GM15510 (cell line): ENCODE data around the gene BEX2.

Source experiments
- POLR2A ChIP-seq: IDR thresholded peaks from 3 replicates; pipeline ENCODE4 v1.6.1; 2011; ENCODE audit warnings: borderline replicate concordance; ENCODE audit not compliant: insufficient read length; ENCODE audit errors: extremely low read depth

Gene BEX2

DNA sequence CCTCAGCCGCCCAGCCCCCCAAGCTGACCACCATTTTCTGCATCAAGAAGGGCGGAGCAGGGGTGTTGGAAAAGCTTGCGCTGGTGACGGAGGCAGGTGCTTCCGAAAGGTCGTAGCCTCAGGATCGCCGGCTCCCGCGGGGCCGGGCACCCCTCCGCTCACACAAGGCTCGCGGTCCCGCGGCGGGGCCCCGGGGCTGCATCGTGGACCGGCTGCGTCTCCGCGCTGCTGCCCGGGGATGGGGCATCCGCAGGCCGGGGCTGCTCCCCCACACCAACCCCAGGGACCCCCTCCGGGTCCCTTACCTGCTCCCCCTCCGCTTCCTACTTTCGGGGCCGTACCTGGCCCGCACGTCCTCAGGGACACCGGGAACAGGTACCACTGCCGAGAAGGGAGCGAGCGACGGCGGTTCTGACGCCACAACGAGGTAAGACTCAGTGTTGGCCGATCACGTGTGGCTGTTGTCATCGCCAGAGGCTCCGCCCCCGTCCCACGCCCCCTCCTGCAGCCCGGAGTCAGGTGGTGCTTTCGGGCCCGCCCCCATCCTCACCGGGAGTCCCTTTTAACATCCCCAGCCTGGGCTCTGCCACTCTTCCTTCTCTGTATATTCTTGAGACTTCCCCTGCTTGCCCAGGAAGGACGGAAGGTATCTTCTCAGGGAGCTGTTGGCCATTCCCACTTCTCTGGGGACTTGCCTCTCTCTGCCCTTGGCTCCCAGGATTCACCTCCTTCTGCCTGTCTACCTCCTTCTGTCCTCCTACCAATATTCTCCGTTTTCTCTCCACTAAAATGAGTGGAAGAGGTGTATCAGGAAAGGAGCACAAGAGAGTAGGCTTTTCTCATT is at the start of gene BEX2:
Gene BEX2, minus strand, starts transcription at position 436 of the 844 bp plus-strand sequence. CDS start 1,014 bp downstream, outside the sequence.
- TF ChIP-seq POLR2A, result peak; percentile 40

DNA sequence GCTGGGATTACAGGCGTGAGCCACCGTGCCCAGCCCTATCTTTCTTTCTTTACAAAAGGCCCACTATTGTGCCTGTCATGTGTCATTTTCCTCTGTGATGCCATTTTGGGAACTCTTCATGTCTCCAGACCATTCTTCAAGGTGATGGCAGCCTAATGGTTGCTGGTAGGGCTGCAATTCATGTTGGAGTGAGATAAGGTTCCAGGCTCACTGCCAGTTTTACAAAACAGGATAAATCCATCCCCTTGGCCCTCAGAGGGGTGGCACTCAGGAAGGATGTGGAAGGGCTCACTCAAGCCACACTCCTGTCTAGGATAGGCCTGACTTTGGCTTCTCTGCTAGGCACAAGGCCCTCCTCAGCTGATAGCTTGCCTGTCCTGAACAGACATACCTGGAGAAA is 49.3 kb upstream of the BEX2 start:
- TF ChIP-seq POLR2A, result no peak

DNA sequence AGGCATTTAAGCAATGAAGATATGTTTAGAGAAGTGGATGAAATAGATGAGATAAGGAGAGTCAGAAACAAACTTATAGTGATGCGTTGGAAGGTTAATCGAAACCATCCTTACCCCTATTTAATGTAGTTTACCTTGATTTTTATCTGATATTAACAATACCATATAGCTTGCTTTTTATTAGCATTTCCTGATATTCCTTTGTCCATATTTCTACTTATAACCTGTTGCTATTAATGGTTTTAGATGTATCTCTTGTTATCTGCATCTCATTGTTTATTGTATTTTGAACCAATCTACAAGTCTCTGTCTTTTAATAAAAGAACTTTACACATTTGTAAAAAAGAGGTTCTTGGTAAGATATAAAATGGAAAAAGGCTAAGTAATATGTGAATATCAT is 47.1 kb upstream of the BEX2 start:
- no peak for TF ChIP-seq POLR2A

GRCh38 chrX:103356858-103357257 is 46.1 kb upstream of the BEX2 start:
- TF ChIP-seq POLR2A, result no peak

GRCh38 chrX:103356130-103356798 is 45.5 kb upstream of the BEX2 start, which contains the start of gene TCEAL9:
Gene TCEAL9 (plus strand): TSS chrX:103356506. CDS start chrX:103357685, 1,179 bp downstream.
- TF ChIP-seq POLR2A, result no peak

DNA sequence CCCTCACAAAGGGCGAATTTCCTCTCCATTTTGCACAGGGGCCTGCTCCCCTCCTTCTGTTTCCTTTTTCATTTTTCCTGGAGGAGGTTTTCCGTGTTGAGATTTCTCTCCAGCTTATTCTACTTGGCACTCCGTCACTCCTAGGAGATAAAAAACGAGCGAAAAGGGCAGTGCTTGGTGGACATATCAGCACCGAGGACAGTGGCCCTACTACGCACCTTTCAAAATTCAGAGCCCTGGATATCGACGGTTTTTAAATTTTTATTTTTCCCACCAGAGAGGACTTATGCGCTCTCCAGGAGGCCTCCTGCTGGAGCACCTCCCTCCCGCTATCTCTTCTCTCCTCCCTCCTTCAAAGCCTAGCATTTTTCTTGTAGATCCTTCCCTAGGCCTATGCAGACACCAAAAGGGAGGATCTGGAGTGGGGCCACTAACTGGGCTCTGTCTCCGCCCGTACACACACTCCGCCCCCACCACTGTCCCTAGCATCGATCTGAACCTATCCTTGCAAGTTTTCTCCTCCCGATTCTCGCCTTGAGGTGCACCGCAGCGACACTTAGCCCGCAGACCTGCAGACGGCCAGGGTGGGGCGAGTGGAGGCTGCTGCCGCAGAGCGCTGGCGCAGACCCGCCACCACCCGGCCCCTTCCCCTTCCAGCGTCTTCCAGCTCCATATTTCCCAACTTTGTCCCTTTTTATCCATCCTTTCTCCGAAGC is 37.0 kb upstream of the BEX2 start:
- TF ChIP-seq POLR2A, result no peak

DNA sequence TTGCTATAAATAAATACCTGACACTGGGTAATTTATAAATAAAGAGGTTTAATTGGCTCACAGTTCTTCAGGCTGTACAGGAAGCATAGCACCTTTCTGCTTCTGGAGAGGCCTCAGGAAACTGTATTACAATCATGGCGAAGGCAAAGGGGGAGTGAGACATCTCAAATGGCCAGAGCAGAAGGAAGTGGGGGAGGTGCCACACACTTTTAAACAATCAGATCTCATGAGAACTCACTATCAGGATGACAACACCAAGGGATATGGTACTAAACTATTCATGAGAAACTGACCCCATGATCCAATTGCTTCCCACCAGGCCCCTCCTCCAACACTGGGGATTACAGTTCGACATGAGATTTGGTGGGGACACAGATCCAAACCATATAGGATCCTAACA is 33.8 kb upstream of the BEX2 start:
- TF ChIP-seq POLR2A, result no peak

DNA sequence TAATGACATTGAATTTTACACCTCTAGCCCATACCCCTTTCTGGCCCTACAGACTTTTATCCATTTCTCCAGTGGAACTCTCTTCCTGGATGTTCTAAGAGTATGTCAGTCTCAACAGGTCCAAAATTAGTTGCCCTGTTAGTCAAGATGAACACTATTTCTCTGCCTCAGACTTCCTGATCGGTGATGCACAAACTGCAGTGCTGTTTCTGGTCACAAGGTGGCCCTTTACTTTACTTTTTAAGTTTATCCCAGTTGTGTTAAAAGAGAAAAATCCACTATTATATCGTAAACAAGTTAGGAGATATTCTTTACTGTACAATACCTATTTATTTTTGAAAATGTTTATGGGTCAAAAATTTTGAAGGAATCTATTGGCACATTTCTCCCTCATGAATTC is 32.3 kb upstream of the BEX2 start:
- TF ChIP-seq POLR2A, result no peak

GRCh38 chrX:103338663-103339062 is 27.9 kb upstream of the BEX2 start:
- no peak for TF ChIP-seq POLR2A

DNA sequence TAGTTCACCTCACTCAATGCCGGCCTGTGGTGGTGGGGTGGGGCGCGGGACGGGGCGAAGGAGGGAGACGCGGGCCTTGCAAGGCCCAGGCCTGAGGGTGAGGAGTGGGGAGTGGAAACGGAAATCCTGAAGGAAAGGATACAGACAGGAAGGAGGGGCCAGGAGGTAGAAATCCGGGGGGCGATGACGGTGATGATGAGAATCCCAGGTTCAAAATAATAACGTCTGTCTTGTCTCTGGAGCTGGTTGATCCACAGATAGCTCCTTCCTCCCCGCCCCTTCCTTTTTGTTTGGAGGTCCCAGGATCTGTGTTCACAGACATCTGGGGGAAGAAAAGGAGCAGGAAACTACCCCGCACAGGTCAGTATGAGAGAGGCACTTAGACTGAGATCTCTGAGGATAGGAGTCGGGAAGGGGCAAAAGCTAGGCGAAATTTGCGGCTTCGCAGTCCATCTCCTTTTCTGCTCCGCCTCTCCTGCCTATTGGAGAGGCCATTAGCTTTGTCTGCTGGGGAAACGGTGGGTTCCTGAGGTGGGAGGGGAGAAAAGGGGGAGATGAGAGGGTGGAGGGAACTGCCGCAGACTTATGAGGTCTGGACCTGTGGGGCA is 20.0 kb upstream of the BEX2 start:
- no peak for TF ChIP-seq POLR2A

DNA sequence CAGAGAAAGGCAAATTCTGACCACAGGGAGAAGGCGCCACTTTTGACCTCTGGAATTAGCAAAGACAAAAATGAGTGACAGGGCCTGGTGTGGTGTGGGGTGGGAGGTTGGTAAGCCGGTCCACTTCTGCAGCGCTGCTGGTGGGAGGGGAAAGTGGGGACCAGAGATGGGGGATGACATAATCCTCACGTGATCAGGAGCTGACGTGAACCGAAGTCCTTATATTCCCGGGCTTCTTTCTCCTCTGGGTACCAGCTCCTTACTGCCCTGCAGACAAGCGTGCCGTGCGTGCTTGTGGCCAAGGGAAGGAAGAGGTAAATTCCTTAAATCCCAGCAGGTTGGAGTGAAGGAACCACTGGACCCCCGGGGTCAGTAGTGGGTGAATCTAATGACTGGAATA is 19.2 kb upstream of the BEX2 start, which contains the start of gene TCEAL7:
Gene TCEAL7, plus strand, starts transcription at position 249 of the 400 bp plus-strand sequence. CDS start 1,165 bp downstream, outside the sequence.
- TF ChIP-seq POLR2A, result no peak

DNA sequence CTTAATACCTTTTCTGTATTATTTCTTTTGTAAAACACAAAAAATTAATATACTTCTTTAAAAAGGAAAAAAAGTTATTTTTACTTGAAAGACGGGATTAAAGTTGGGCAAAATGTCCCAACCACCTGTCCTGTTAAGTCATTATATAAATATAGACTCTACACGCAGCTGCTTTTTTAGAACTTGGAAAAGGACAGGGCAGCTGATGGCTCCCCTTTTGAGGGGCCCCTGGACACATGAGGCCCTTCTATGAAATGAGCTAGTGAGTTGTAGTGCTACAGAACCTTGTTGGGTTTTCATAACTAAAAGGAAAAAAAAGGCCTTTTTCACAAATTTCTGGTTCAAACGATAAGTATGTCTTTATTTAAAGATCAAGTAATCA is 600 bp upstream of the BEX2 start:
- TF ChIP-seq POLR2A, result no peak

DNA sequence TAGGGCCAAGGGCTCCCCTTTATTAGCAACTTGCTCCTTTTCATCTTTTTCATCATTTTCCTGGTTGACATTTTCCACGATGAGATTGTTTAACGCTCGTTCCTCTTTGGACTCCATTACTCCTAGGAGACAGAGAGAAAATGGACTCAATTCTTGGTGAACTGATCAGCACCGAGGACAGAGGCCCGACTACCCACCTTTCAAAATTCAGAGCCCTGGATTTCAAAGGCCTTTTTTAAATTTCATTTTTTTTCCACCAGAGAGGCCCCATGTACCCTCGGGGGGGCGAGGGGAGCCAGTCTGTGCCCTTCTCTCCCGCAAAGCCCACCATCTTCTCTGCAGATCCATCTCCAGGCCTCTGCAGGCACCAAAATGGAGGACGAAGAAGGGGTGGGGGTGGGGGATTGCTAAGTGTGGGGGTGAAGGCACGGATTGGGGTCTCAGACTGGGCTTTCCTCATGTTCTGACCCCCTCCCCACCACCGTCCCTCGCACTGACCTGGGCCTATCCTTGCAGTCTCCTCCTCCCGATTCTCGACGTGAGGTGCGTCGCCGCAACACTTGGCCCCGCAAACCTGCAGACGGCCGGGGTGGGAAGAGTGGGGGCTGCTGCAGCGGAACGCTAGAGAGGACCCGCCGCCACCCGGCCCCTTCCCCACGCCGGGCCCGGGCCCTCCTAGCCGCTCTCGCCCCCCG is 783 bp downstream of the BEX2 start:
- TF ChIP-seq POLR2A, result no peak

GRCh38 chrX:103304705-103305104 is 6.1 kb downstream of the BEX2 start:
- TF ChIP-seq POLR2A, result no peak

- TF ChIP-seq POLR2A, result no peak
Observed at GRCh38 chrX:103293118-103293517, 17.7 kb downstream of the BEX2 start.

DNA sequence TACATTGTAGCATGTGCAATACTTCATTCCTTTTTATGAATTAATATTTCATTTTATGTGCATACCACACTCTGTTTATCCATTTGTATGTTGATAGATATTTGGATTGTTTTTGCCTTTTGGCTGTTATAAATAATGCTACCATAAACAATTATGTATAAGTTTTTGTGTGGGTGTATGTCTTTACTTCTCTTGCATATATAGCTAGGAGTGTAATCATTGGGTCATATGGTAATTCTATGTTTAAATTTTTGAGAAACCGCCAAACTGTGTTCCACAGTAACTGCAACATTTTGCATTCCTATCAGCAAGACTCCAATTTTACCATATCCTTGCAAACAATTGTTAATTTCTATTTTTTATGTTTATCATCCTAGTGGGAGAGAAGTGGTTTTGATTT is 31.2 kb downstream of the BEX2 start:
- no peak for TF ChIP-seq POLR2A
